Cardiac fibroblast (primary cell): ENCODE measurements around the gene DYNC1I1.

ENCODE experiments used
- DNase-seq, 2 donors: peaks; one replicate each; pipeline versions ENCODE4 v3.0.0 to v3.0.0-alpha.2; 2010; ENCODE audit warnings: low read depth in 2 of 2
- H3K4me3 ChIP-seq, 2 donors: replicated peaks in 1 of 2; 1 replicate in 1 of 2; 2 replicates in 1 of 2; pipeline ENCODE4 v1.5.1; 2011; ENCODE audit warnings: low read depth in 2 of 2, low read length in 2 of 2, mild to moderate bottlenecking in 2 of 2, moderate library complexity in 1 of 2
- CTCF ChIP-seq: IDR thresholded peaks from one replicate; pipeline ENCODE4 v1.5.1; 2011; ENCODE audit warnings: low read depth, mild to moderate bottlenecking, low read length, inconsistent platforms

The DYNC1I1 gene

DNA sequence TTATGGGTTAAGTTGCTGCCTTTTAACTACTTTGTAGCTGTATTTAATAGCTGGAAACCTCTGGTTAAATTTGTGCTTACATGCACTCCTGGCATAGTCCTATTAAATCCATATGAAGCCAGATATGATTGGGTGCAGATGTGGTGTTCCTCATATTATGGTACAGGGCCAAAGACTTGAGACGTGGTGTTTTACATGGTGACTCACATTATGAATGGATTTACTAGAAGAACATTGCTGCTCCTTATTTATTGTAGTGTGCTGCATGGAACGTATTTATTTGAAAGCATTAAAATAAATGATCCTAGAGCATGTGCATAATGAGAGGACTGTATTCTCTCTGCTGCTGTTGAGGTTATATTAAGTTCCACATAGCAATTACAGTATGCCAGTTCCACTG lies 325.5 kb downstream of the DYNC1I1 start:
- TF ChIP-seq CTCF = no peak

GRCh38 chr7:96100737-96101136 lies 328.4 kb downstream of the DYNC1I1 start:
- no peak overlapping the region for H3K4me3 ChIP-seq
- DNase-seq = no peak
- TF ChIP-seq CTCF = no peak

More for the DNA sequence above, 325.5 kb downstream of the DYNC1I1 start:
- no peak overlapping the region for H3K4me3 ChIP-seq
- DNase-seq = no peak

- no peak overlapping the region for H3K4me3 ChIP-seq
- no peak for TF ChIP-seq CTCF
Observed at GRCh38 chr7:96102096-96102811, 329.9 kb downstream of the DYNC1I1 start.

DNA sequence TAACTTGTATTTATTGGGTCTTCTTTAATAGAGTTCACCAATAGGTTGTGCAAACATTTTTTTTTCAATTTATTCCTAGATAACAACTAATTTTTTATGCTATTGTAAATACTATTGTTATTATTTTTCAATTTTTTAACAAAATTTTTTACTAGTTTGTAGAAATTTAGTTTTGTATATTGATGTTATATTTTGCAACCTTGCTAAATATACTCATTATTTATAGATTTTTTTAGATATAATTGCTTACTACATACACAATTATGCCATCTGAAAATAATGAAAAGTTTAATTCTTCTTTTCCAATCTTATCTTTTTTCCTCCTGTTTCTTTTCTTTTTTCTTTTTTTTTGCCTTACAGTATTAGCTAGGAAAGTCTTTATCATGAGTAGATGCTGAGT lies 332.6 kb downstream of the DYNC1I1 start:
- no peak for TF ChIP-seq CTCF
- DNase-seq = no peak
- H3K4me3 ChIP-seq = no peak overlapping the region

More at GRCh38 chr7:96102096-96102811, 329.9 kb downstream of the DYNC1I1 start:
- DNase-seq = no peak

GRCh38 chr7:96111405-96111804 lies 339.1 kb downstream of the DYNC1I1 start:
- DNase-seq = no peak
- H3K4me3 ChIP-seq = no peak overlapping the region
- no peak for TF ChIP-seq CTCF

- TF ChIP-seq CTCF = no peak
- no peak overlapping the region for H3K4me3 ChIP-seq
- DNase-seq = no peak
Observed at GRCh38 chr7:96114190-96114589, 341.8 kb downstream of the DYNC1I1 start.

GRCh38 chr7:96116173-96116572 lies 343.8 kb downstream of the DYNC1I1 start:
- TF ChIP-seq CTCF = no peak
- no peak for DNase-seq
- H3K4me3 ChIP-seq = no peak overlapping the region
